H1 (cell line): Measurements from ENCODE around the gene EXD3. TPM values are rescaled to one million over a fixed set of nuclear protein-coding genes. Genes with fewer than 3 reads are reported as not detected.

Experiments
- ASH2L ChIP-seq: fragments of 200-600, 300-600 bp; sonication (generic); IDR thresholded peaks from one replicate; pipeline ENCODE4 v1.7.1; 2017; ENCODE audit warnings: low read length
- ATF3 ChIP-seq: IDR thresholded peaks from 2 replicates; pipeline ENCODE4 v1.6.1; 2011; ENCODE audit warnings: low read depth, mild to moderate bottlenecking, low read length; ENCODE audit not compliant: insufficient read depth
- CBX8 ChIP-seq: fragments of 300-800, 300-1000 bp; sonication (generic); IDR thresholded peaks from 2 replicates; pipeline ENCODE4 v1.7.1; 2016; ENCODE audit warnings: low read depth, low read length, borderline replicate concordance
- CEBPB ChIP-seq: IDR thresholded peaks from 2 replicates; pipeline ENCODE4 v1.6.1; 2012; ENCODE audit warnings: low read depth, low read length
- CHD1 ChIP-seq: IDR thresholded peaks from 2 replicates; pipeline ENCODE4 v1.6.1; 2012; ENCODE audit warnings: low read depth, low read length, improper control_type of control experiment
- CREB1 ChIP-seq: IDR thresholded peaks from 2 replicates; pipeline ENCODE4 v1.6.1; 2012; ENCODE audit warnings: inconsistent platforms
- CTBP2 ChIP-seq: IDR thresholded peaks from 2 replicates; pipeline ENCODE4 v1.7.0; 2011; ENCODE audit warnings: borderline replicate concordance, mild to moderate bottlenecking, moderate library complexity, mixed read lengths, low read length; ENCODE audit not compliant: insufficient read depth, insufficient read length
- EGR1 ChIP-seq: IDR thresholded peaks from 2 replicates; pipeline ENCODE4 v1.6.1; 2011; ENCODE audit warnings: low read depth, low read length, borderline replicate concordance
- EZH2 ChIP-seq: fragments of 200-600 bp; sonication (generic); IDR thresholded peaks from 2 replicates; pipeline ENCODE4 v1.7.1; 2012; ENCODE audit warnings: low read depth, mild to moderate bottlenecking, moderate library complexity, low read length, inconsistent platforms; ENCODE audit not compliant: severe bottlenecking
- GTF2F1 ChIP-seq: IDR thresholded peaks from 2 replicates; pipeline ENCODE4 v1.6.1; 2012; ENCODE audit warnings: low read depth, low read length, improper control_type of control experiment, borderline replicate concordance
- JUN ChIP-seq: IDR thresholded peaks from 2 replicates; pipeline ENCODE4 v1.6.1; 2011; ENCODE audit warnings: low read depth, mild to moderate bottlenecking, improper control_type of control experiment, low read length
- JUND ChIP-seq: IDR thresholded peaks from 2 replicates; pipeline ENCODE4 v1.6.1; 2011; ENCODE audit warnings: mild to moderate bottlenecking, improper control_type of control experiment, low read length
- NRF1 ChIP-seq: IDR thresholded peaks from 2 replicates; pipeline ENCODE4 v1.6.1; 2011; ENCODE audit warnings: mild to moderate bottlenecking, low read depth, low read length, improper control_type of control experiment
- POLR2AphosphoS5 ChIP-seq: IDR thresholded peaks from 2 replicates; pipeline ENCODE4 v1.6.1; 2011; ENCODE audit warnings: low read depth, low read length
- RBBP5 ChIP-seq: IDR thresholded peaks from 2 replicates; pipeline ENCODE4 v1.7.1; 2012; ENCODE audit warnings: low read depth, mild to moderate bottlenecking, inconsistent platforms, low read length, moderate library complexity, borderline replicate concordance
- RNF2 ChIP-seq: fragments of 200-900, 300-1000 bp; sonication (generic); IDR thresholded peaks from 2 replicates; pipeline ENCODE4 v1.7.1; 2016; ENCODE audit warnings: borderline replicate concordance, low read depth, mild to moderate bottlenecking, antibody characterized with exemption, low read length; ENCODE audit not compliant: poor library complexity, severe bottlenecking; ENCODE audit errors: missing control alignments
- SP2 ChIP-seq: IDR thresholded peaks from 2 replicates; pipeline ENCODE4 v1.6.1; 2012; ENCODE audit warnings: mild to moderate bottlenecking, low read length, inconsistent platforms
- SP4 ChIP-seq: IDR thresholded peaks from 2 replicates; pipeline ENCODE4 v1.6.1; 2012; ENCODE audit warnings: low read length, inconsistent platforms
- SRF ChIP-seq: IDR thresholded peaks from 2 replicates; pipeline ENCODE4 v1.6.1; 2011; ENCODE audit warnings: mild to moderate bottlenecking, low read depth, low read length, moderate library complexity
- TAF7 ChIP-seq: optimal IDR thresholded peaks from 2 replicates; pipeline ENCODE3; 2011; ENCODE audit warnings: low read depth, mild to moderate bottlenecking, inconsistent platforms, low read length, moderate library complexity, borderline replicate concordance
- TBP ChIP-seq: IDR thresholded peaks from 2 replicates; pipeline ENCODE4 v1.6.1; 2011; ENCODE audit warnings: low read depth, low read length, improper control_type of control experiment
- TCF12 ChIP-seq: IDR thresholded peaks from 2 replicates; pipeline ENCODE4 v1.6.1; 2011; ENCODE audit warnings: low read depth, mild to moderate bottlenecking, low read length
- TEAD4 ChIP-seq: IDR thresholded peaks from 2 replicates; pipeline ENCODE4 v1.6.1; 2012; ENCODE audit warnings: low read depth, low read length, inconsistent platforms, mixed read lengths
- YY1 ChIP-seq: IDR thresholded peaks from 2 replicates; pipeline ENCODE4 v1.6.1; 2011; ENCODE audit warnings: low read depth, mild to moderate bottlenecking, low read length
- ZNF274 ChIP-seq: IDR thresholded peaks from 2 replicates; pipeline ENCODE4 v1.7.0; 2012; ENCODE audit warnings: low read length, borderline replicate concordance; ENCODE audit errors: extremely low read depth
- polyA plus RNA-seq, 7 experiments: library from polyadenylated mRNA; depleted of rRNA in 3 of 7; stranded (reverse) in 5 of 7; unstranded in 2 of 7; fragments of >200 nt in 5 of 7; fragments of 200-250 nt in 2 of 7; gene quantifications; 1 replicate in 5 of 7; 2 replicates in 1 of 7; 4 replicates in 1 of 7; pipeline versions ENCODE4 v1.2.1 to v1.2.3, GENCODE V29; 2011 to 2013; ENCODE audit warnings: missing spikeins in 2 of 7, mixed read lengths in 2 of 7
- total RNA-seq: library from RNA; stranded (reverse); fragmentation: NEBNext Ultra II Directional; extraction: Animal tissue kit (Norgen Biotek cat#: 25700); gene quantifications from 2 replicates; pipeline ENCODE4 v1.2.1, GENCODE V29; 2021
- TF ChIP-seq, protein P1 (sequence below): IDR thresholded peaks from 2 replicates; pipeline ENCODE4 v1.6.1; 2012; ENCODE audit warnings: inconsistent platforms

The EXD3 gene
- total and polyA plus RNA-seq, 2 of the 8 experiments (the other 6 are each of a cell fraction or from before 2014, with no cell fraction given) = 7.2 to 9.4 TPM

DNA sequence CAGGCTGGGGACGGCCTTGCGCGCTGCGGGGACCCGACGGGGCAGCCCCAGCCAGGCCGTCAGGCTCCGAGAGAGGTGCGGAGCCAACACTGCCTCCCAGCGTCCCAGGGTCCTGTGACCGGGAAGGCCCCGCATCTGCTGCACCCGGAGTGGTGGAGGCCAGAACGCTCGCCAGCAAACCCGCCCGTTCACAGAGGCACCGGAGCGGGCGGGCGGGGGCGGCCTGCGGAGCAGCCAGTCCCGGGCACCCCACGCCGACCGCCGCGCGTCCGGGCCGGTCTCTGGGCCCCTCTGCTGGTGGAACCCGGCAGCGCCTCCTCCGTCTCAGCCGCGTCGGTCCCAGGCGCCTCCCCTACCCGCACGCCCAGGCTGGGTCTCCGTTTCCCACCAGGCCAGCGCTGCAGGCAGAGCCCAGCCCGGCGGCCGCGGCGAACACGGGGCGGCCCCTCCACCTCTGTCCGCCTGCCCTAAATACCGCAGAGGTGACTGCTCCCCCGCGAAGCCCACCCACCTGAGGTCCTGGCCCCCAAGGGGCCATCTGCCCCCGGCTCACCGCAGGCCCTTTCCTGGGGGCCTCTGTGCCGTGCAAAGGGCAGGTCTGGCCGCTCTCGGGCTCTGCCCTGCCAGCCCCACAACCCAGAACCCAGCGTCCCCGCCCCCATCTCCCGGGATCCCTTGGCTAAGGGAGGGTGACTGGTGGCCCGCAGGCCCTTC is 15.9 kb downstream of the EXD3 start (continued):
- no peak for TF ChIP-seq POLR2AphosphoS5
- no peak for TF ChIP-seq CBX8
- no peak for TF ChIP-seq NRF1
- TF ChIP-seq TAF7 = no peak
- no peak for TF ChIP-seq SP2
- no peak for TF ChIP-seq TEAD4
- TF ChIP-seq ASH2L = peak; percentile 42
- no peak for TF ChIP-seq CTBP2
- no peak for TF ChIP-seq JUND
- no peak for TF ChIP-seq JUN
- TF ChIP-seq CREB1 = peak; percentile 65
- TF ChIP-seq CHD1 = no peak
- no peak for TF ChIP-seq RNF2
- TF ChIP-seq EZH2 = no peak
- TF ChIP-seq ATF3 = no peak
- peak; percentile 36; the same call in 1 of the 2 replicates for TF ChIP-seq YY1
- no peak for TF ChIP-seq CEBPB
- TF ChIP-seq SP4 = no peak
- TF ChIP-seq, protein P1, sequence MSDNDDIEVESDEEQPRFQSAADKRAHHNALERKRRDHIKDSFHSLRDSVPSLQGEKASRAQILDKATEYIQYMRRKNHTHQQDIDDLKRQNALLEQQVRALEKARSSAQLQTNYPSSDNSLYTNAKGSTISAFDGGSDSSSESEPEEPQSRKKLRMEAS = no peak; the same call in 1 of the 2 replicates
- peak; percentile 49; the same call in 1 of the 2 replicates for TF ChIP-seq EGR1
- TF ChIP-seq RBBP5 = no peak
- no peak for TF ChIP-seq GTF2F1
- no peak for TF ChIP-seq TCF12
- TF ChIP-seq SRF = no peak
- TF ChIP-seq TBP = no peak
- TF ChIP-seq ZNF274 = no peak
